PC-9 (cell line): ENCODE results near the gene CNGA3. TPM values are rescaled to one million over a fixed set of nuclear protein-coding genes. Genes with fewer than 3 reads are reported as not detected.

Experiments
- BruUV-seq: library from RNA; stranded (reverse); fragments of 400-500 nt; replicated peaks from 2 replicates; lab custom pipeline; 2021; lab: Mats Ljungman, UMichigan
- CTCF ChIA-PET: fragments of 300-600 bp; sonication (Branson Sonifier 250); formaldehyde crosslinking; loops from one replicate; lab custom pipeline; 2022; ENCODE audit warnings: antibody characterized with exemption; lab: Charles Lee
- POLR2A ChIA-PET: fragments of 300-600 bp; sonication (Branson Sonifier 250); formaldehyde crosslinking; loops from one replicate; lab custom pipeline; 2022; ENCODE audit warnings: antibody characterized with exemption; ENCODE audit not compliant: unreplicated experiment; lab: Charles Lee
- DNase-seq, 2 experiments: peaks; one replicate each; pipeline versions ENCODE4 v3.0.0 to v3.0.0-alpha.2; 2015 to 2022; ENCODE audit warnings: mixed read lengths in 1 of 2
- H2AFZ ChIP-seq: fragments of 200-600 bp; sonication (generic); 2 replicates; pipeline ENCODE4 v1.8.1; 2017; ENCODE audit warnings: antibody characterized with exemption
- H3F3A ChIP-seq: fragments of 200-600 bp; sonication (generic); 2 replicates; pipeline ENCODE4 v1.8.1; 2017; ENCODE audit warnings: antibody characterized with exemption, mild to moderate bottlenecking, low read depth; ENCODE audit not compliant: insufficient read depth
- H3K27ac ChIP-seq: fragments of 200-600 bp; sonication (generic); 2 replicates; pipeline ENCODE4 v1.6.1; 2016; ENCODE audit warnings: mixed run types
- H3K27me3 ChIP-seq: fragments of 200-600 bp; sonication (generic); 2 replicates; pipeline ENCODE4 v1.6.1; 2016; ENCODE audit warnings: low read depth, mixed run types; ENCODE audit not compliant: insufficient read depth
- H3K36me3 ChIP-seq: fragments of 200-600 bp; sonication (generic); 2 replicates; pipeline ENCODE4 v1.6.1; 2016; ENCODE audit warnings: low read depth, mixed run types
- H3K4me1 ChIP-seq: fragments of 200-600 bp; sonication (generic); replicated peaks from 2 replicates; pipeline ENCODE4 v1.6.1; 2016; ENCODE audit warnings: mixed run types; ENCODE audit not compliant: insufficient read depth
- H3K4me2 ChIP-seq: fragments of 200-600 bp; sonication (generic); 2 replicates; pipeline ENCODE4 v1.6.1; 2017; ENCODE audit warnings: mixed run types
- H3K4me3 ChIP-seq: fragments of 200-600 bp; sonication (generic); 2 replicates; pipeline ENCODE4 v1.6.1; 2016; ENCODE audit warnings: mixed run types
- H3K79me2 ChIP-seq: fragments of 200-600 bp; sonication (generic); 2 replicates; pipeline ENCODE4 v1.6.1; 2017; ENCODE audit warnings: low read depth, mixed run types
- H3K9me2 ChIP-seq: fragments of 200-600 bp; sonication (generic); 2 replicates; pipeline ENCODE4 v1.8.1; 2017; ENCODE audit warnings: mild to moderate bottlenecking; ENCODE audit not compliant: insufficient read depth
- H3K9me3 ChIP-seq: fragments of 200-600 bp; sonication (generic); 2 replicates; pipeline ENCODE4 v1.8.1; 2016; ENCODE audit warnings: low read depth; ENCODE audit not compliant: insufficient read depth
- H4K20me1 ChIP-seq: fragments of 200-600 bp; sonication (generic); 2 replicates; pipeline ENCODE4 v1.8.1; 2017; ENCODE audit not compliant: insufficient read depth
- CTCF ChIP-seq: fragments of 200-600 bp; sonication (generic); conservative IDR thresholded peaks from 2 replicates; pipeline ENCODE4 v1.6.1; 2017; ENCODE audit warnings: mixed run types, antibody characterized with exemption, mild to moderate bottlenecking, moderate library complexity
- EZH2 ChIP-seq: fragments of 200-600 bp; sonication (generic); IDR thresholded peaks from 2 replicates; pipeline ENCODE4 v1.8.0; 2017; ENCODE audit warnings: antibody characterized with exemption, low read depth
- intact Hi-C: fragments of 100-400 bp; cut with micrococcal nuclease; formaldehyde crosslinking; loops from one replicate; pipeline ENCODE4 v1.10.0; 2022; ENCODE audit not compliant: unreplicated experiment
- total RNA-seq: library from RNA; stranded (reverse); gene quantifications from 2 replicates; pipeline ENCODE4 v1.2.3, GENCODE V29; 2021

The CNGA3 gene
- total RNA-seq, 1 experiment from 2014 or later = not detected

- POLR2A ChIA-PET = no interaction called here
Observed at GRCh38 chr2:98399140-98399539, 52.9 kb downstream of the CNGA3 start.

GRCh38 chr2:98403878-98404277 lies 57.6 kb downstream of the CNGA3 start:
- H3K4me3 ChIP-seq = no peak overlapping the region
- H3F3A ChIP-seq = no peaks in the 10 kb centered on the region
- H3K4me1 ChIP-seq = no peaks in the 10 kb centered on the region
- H2AFZ ChIP-seq = no peak overlapping the region
- H3K9me2 ChIP-seq = no peaks in the 10 kb centered on the region
- no peaks in the 10 kb centered on the region for H3K36me3 ChIP-seq
- no peaks in the 10 kb centered on the region for H4K20me1 ChIP-seq
- H3K27ac ChIP-seq = no peak overlapping the region
- no peak overlapping the region for H3K4me2 ChIP-seq
- no peak for TF ChIP-seq CTCF
- H3K27me3 ChIP-seq = peaks cover 16% of the 10 kb centered on the region; the same call in 1 of the 2 replicates
- ChIA-PET POLR2A (no interaction called here), CTCF (no interaction called here)
- no peaks in the 10 kb centered on the region for H3K9me3 ChIP-seq
- no peak for DNase-seq
- no peaks in the 10 kb centered on the region for H3K79me2 ChIP-seq
- intact Hi-C loops = no loop called here
- no TSS peak for BruUV-seq

More at GRCh38 chr2:98399140-98399539, 52.9 kb downstream of the CNGA3 start:
- Histone ChIP-seq H3K36me3 (no peaks in the 10 kb centered on the region), H4K20me1 (no peaks in the 10 kb centered on the region), H3K4me3 (no peak overlapping the region), H3K4me2 (no peak overlapping the region), H3K9me3 (no peaks in the 10 kb centered on the region), H3K4me1 (no peaks in the 10 kb centered on the region), H3K27me3 (peaks cover 48% of the 10 kb centered on the region), H2AFZ (no peak overlapping the region), H3K9me2 (no peaks in the 10 kb centered on the region), H3K79me2 (no peaks in the 10 kb centered on the region), H3F3A (no peaks in the 10 kb centered on the region), H3K27ac (no peak overlapping the region)
- CTCF ChIA-PET = no interaction called here
- intact Hi-C loops = no loop called here
- DNase-seq = no peak
- no TSS peak for BruUV-seq
- TF ChIP-seq EZH2 (no peak), CTCF (no peak)

GRCh38 chr2:98404556-98405250 lies 58.4 kb downstream of the CNGA3 start:
- ChIA-PET POLR2A (no interaction called here), CTCF (no interaction called here)
- Histone ChIP-seq H3K27ac (no peak overlapping the region), H3K36me3 (no peaks in the 10 kb centered on the region), H3K4me1 (no peaks in the 10 kb centered on the region), H4K20me1 (no peaks in the 10 kb centered on the region), H2AFZ (no peak overlapping the region), H3K4me2 (no peak overlapping the region), H3K79me2 (no peaks in the 10 kb centered on the region), H3K4me3 (no peak overlapping the region), H3K9me3 (no peaks in the 10 kb centered on the region), H3K9me2 (no peaks in the 10 kb centered on the region), H3K27me3 (peaks cover 16% of the 10 kb centered on the region; the same call in 1 of the 2 replicates), H3F3A (no peaks in the 10 kb centered on the region)
- intact Hi-C loops = no loop called here
- BruUV-seq = no TSS peak
- TF ChIP-seq EZH2 (no peak), CTCF (no peak)
- peak in 1 of 2 experiments; percentile 60 for DNase-seq
